Measurements from ENCODE around the gene OAS2. TPM values are rescaled to one million over a fixed set of nuclear protein-coding genes. Genes with fewer than 3 reads are reported as not detected.
A peak's percentile ranks its signal among the peaks of the same experiment; 100 is the strongest.
"Not testable (repeated sequence)": the region's sequence is repeated elsewhere in the genome, so short reads cannot be mapped to it uniquely, and the experiment has no call there.

Gene OAS2
- total and polyA plus RNA-seq, 10 donors, result 21.0 to 71.4 (median 43.3) TPM

- no peak overlapping the region for H3K4me3 ChIP-seq
- intact Hi-C loops (cut with DNase I; ENCODE audit: low total_unique reads), result no loop called here
- DNase-seq, result no peak
- peaks cover 3 to 58% (median 17%) of the 10 kb centered on the region in 6 donors for H3K4me1 ChIP-seq
- peaks cover 2 to 72% (median 35%) of the 10 kb centered on the region in 6 donors for H3K36me3 ChIP-seq
- no peak for TF ChIP-seq POLR2A (IDR thresholded peaks at IDR 0.05)
- no peak for TF ChIP-seq POLR2AphosphoS5 (IDR thresholded peaks at IDR 0.05)
- 95 to 100% (median 98%) methylated on average over 2 to 7 of the region's 7 CpGs for WGBS, 5 donors
- peaks cover 0 to 25% (median 17%) of the 10 kb centered on the region in 8 donors for H3K9me3 ChIP-seq
- no peaks in the 10 kb centered on the region for H3K27me3 ChIP-seq (replicated peaks in 1 of 7)
- peak overlapping the region in 1 of 8 donors; percentile 4 for H3K27ac ChIP-seq
Measured at GRCh38 chr12:112986291-112986800, 8.0 kb downstream of the OAS2 start.

- no peaks in the 10 kb centered on the region for H3K27me3 ChIP-seq (replicated peaks in 1 of 7)
- H3K9me3 ChIP-seq, result peaks cover 0 to 15% (median 11%) of the 10 kb centered on the region in 8 donors
- peaks cover 0 to 47% (median 11%) of the 10 kb centered on the region in 6 donors for H3K4me1 ChIP-seq
- H3K4me3 ChIP-seq, result no peak overlapping the region
- peak overlapping the region in 3 of 8 donors; percentile 4 to 31 (median 13) for H3K27ac ChIP-seq
- WGBS, 5 donors, result 89 to 100% (median 90%) methylated on average over 2 of the region's 2 CpGs
- TF ChIP-seq POLR2A (IDR thresholded peaks at IDR 0.05), result no peak
- TF ChIP-seq CTCF (IDR thresholded peaks at IDR 0.05 in 8 of 11, conservative IDR thresholded peaks at IDR 0.05 in 3 of 11), result no peak
- TF ChIP-seq POLR2AphosphoS5 (IDR thresholded peaks at IDR 0.05), result no peak
- intact Hi-C loops (cut with DNase I; ENCODE audit: low total_unique reads), result no loop called here
- H3K36me3 ChIP-seq, result peaks cover 2 to 84% (median 38%) of the 10 kb centered on the region in 6 donors
- DNase-seq, result no peak
Measured at GRCh38 chr12:112987561-112987960, 9.2 kb downstream of the OAS2 start.

GRCh38 chr12:112988224-112988623 lies 9.9 kb downstream of the OAS2 start:
- Histone ChIP-seq H3K27me3 (replicated peaks in 1 of 7) (no peaks in the 10 kb centered on the region), H3K36me3 (peaks cover 2 to 87% (median 38%) of the 10 kb centered on the region in 6 donors), H3K9me3 (peaks cover 0 to 14% (median 10%) of the 10 kb centered on the region in 8 donors), H3K4me3 (no peak overlapping the region), H3K4me1 (peaks cover 0 to 47% (median 9%) of the 10 kb centered on the region in 6 donors), H3K27ac (peak overlapping the region in 4 of 8 donors; percentile 4 to 31 (median 22))
- intact Hi-C loops (cut with DNase I; ENCODE audit: low total_unique reads), result no loop called here
- DNase-seq, result no peak
- no peak for TF ChIP-seq POLR2A (IDR thresholded peaks at IDR 0.05)
- no peak for TF ChIP-seq CTCF (IDR thresholded peaks at IDR 0.05 in 8 of 11, conservative IDR thresholded peaks at IDR 0.05 in 3 of 11)
- TF ChIP-seq POLR2AphosphoS5 (IDR thresholded peaks at IDR 0.05), result no peak
- 23 to 42% (median 29%) methylated on average over 3 of the region's 3 CpGs for WGBS, 5 donors

- Histone ChIP-seq H3K27ac (peak overlapping the region in 4 of 8 donors; percentile 4 to 31 (median 22)), H3K9me3 (peaks cover 0 to 13% (median 10%) of the 10 kb centered on the region in 8 donors), H3K4me1 (peaks cover 0 to 46% (median 9%) of the 10 kb centered on the region in 6 donors), H3K36me3 (peaks cover 2 to 85% (median 40%) of the 10 kb centered on the region in 6 donors)
- DNase-seq; H3K27me3 ChIP-seq (replicated peaks in 1 of 7); intact Hi-C loops (cut with DNase I; ENCODE audit: low total_unique reads); H3K4me3 ChIP-seq: not testable (repeated sequence)
- 83 to 93% (median 89%) methylated on average over 3 of the region's 3 CpGs for WGBS, 5 donors
Measured at GRCh38 chr12:112988823-112989385, 10.6 kb downstream of the OAS2 start.

GRCh38 chr12:112989806-112990205 lies 11.5 kb downstream of the OAS2 start:
- DNase-seq, result no peak
- Histone ChIP-seq H3K27me3 (replicated peaks in 1 of 7) (no peaks in the 10 kb centered on the region), H3K9me3 (peaks cover 0 to 6% (median 3%) of the 10 kb centered on the region in 8 donors), H3K4me3 (no peak overlapping the region), H3K4me1 (peaks cover 0 to 46% (median 9%) of the 10 kb centered on the region in 6 donors), H3K36me3 (peaks cover 2 to 85% (median 40%) of the 10 kb centered on the region in 6 donors), H3K27ac (peak overlapping the region in 1 of 8 donors; percentile 41)
- intact Hi-C loops (cut with DNase I; ENCODE audit: low total_unique reads), result no loop called here
- TF ChIP-seq POLR2A (IDR thresholded peaks at IDR 0.05), result no peak
- 39 to 79% (median 50%) methylated on average over 1 of the region's 1 CpG for WGBS, 5 donors
